Esophagus muscularis mucosa (tissue), 4 donors: ENCODE results near the gene PARP12. TPM values are rescaled to one million over a fixed set of nuclear protein-coding genes. Genes with fewer than 3 reads are reported as not detected.
A peak's percentile ranks its signal among the peaks of the same experiment; 100 is the strongest.

Experiments
- DNase-seq: peaks from one replicate; pipeline ENCODE4 v3.0.0-alpha.2; 2017; ENCODE audit errors: extremely low spot score
- H3K27ac ChIP-seq, 4 donors: fragments of 200-600 bp; sonication (generic); replicated peaks in 1 of 4; 1 replicate in 3 of 4; 2 replicates in 1 of 4; pipeline ENCODE4 v1.5.1; 2016 to 2019; ENCODE audit warnings: mild to moderate bottlenecking in 1 of 4
- H3K27me3 ChIP-seq, 4 donors: fragments of 200-600 bp; sonication (generic); one replicate each; pipeline versions ENCODE4 v1.5.1 to v1.6.0; 2016 to 2019
- H3K36me3 ChIP-seq, 4 donors: fragments of 200-600 bp; sonication (generic); one replicate each; pipeline ENCODE4 v1.5.1; 2016 to 2019
- H3K4me1 ChIP-seq, 4 donors: fragments of 200-600 bp; sonication (generic); one replicate each; pipeline ENCODE4 v1.5.1; 2016 to 2019
- H3K4me3 ChIP-seq, 4 donors: fragments of 200-600 bp; sonication (generic); 1 replicate in 2 of 4; 2 replicates in 2 of 4; pipeline ENCODE4 v1.5.1; 2016 to 2019; ENCODE audit warnings: mild to moderate bottlenecking in 4 of 4, moderate library complexity in 1 of 4
- H3K9me3 ChIP-seq, 4 donors: fragments of 200-600 bp; sonication (generic); 1 replicate in 3 of 4; 2 replicates in 1 of 4; pipeline ENCODE4 v1.5.1; 2016 to 2019
- EP300 ChIP-seq: sonication (generic); formaldehyde crosslinking; IDR thresholded peaks from one replicate; pipeline ENCODE4 v1.6.1; 2017; ENCODE audit warnings: antibody characterized with exemption
- POLR2A ChIP-seq: fragments of 450-650 bp; IDR thresholded peaks from one replicate; pipeline ENCODE4 v1.6.1; 2017; ENCODE audit warnings: antibody characterized with exemption, moderate library complexity, mild to moderate bottlenecking, low read depth
- POLR2AphosphoS5 ChIP-seq, 2 donors: sonication (generic); formaldehyde crosslinking; IDR thresholded peaks; one replicate each; pipeline ENCODE4 v1.6.1; 2017; ENCODE audit warnings: antibody characterized with exemption in 2 of 2
- WGBS: methylation state at CpG from one replicate; pipeline ENCODE4 v1.1.5; 2018; 5-methylcytosine and 5-hydroxymethylcytosine counted together
- intact Hi-C: fragments of 100-400 bp; cut with DNase I; formaldehyde crosslinking; loops from one replicate; pipeline ENCODE4 v1.15.1; 2023
- total RNA-seq, 4 donors: library from RNA; depleted of rRNA; stranded (reverse); fragments of >200 nt; gene quantifications; one replicate each; pipeline versions ENCODE4 v1.1.0 to v1.2.1, GENCODE V29; 2016
- TF ChIP-seq, protein P1 (sequence below), 3 experiments: fragments of 200-600 bp in 2 of 3; fragments of 450-650 bp in 1 of 3; sonication (generic) in 2 of 3; IDR thresholded peaks; one replicate each; pipeline ENCODE4 v1.5.1; 2017 to 2019; ENCODE audit warnings: antibody characterized with exemption in 3 of 3, mild to moderate bottlenecking in 2 of 3, moderate library complexity in 1 of 3

The PARP12 gene
- total RNA-seq, 4 donors from 2014 or later = 20.6 to 24.5 (median 23.4) TPM

GRCh38 chr7:140060788-140061606, 1.8 kb downstream of the PARP12 start:
- intact Hi-C loops = no loop called here
- TF ChIP-seq EP300 (no peak), POLR2AphosphoS5 (IDR thresholded peaks at IDR 0.05) (peak in 1 of 2 donors; percentile 12)
- TF ChIP-seq, protein P1, sequence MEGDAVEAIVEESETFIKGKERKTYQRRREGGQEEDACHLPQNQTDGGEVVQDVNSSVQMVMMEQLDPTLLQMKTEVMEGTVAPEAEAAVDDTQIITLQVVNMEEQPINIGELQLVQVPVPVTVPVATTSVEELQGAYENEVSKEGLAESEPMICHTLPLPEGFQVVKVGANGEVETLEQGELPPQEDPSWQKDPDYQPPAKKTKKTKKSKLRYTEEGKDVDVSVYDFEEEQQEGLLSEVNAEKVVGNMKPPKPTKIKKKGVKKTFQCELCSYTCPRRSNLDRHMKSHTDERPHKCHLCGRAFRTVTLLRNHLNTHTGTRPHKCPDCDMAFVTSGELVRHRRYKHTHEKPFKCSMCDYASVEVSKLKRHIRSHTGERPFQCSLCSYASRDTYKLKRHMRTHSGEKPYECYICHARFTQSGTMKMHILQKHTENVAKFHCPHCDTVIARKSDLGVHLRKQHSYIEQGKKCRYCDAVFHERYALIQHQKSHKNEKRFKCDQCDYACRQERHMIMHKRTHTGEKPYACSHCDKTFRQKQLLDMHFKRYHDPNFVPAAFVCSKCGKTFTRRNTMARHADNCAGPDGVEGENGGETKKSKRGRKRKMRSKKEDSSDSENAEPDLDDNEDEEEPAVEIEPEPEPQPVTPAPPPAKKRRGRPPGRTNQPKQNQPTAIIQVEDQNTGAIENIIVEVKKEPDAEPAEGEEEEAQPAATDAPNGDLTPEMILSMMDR (IDR thresholded peaks at IDR 0.05) = no peak
- no peak for DNase-seq
- Histone ChIP-seq H3K27ac (peak overlapping the region; percentile 85 to 91 (median 89)), H3K27me3 (no peaks in the 10 kb centered on the region), H3K36me3 (peaks cover 0 to 17% (median 6%) of the 10 kb centered on the region in 4 donors), H3K9me3 (peaks cover 0 to 4% (median under 1%) of the 10 kb centered on the region in 4 donors), H3K4me1 (peaks cover 24 to 47% (median 36%) of the 10 kb centered on the region in 4 donors), H3K4me3 (peak overlapping the region; percentile 79 to 85 (median 83))
- 69% methylated on average over 11 of the region's 11 CpGs for WGBS

DNA sequence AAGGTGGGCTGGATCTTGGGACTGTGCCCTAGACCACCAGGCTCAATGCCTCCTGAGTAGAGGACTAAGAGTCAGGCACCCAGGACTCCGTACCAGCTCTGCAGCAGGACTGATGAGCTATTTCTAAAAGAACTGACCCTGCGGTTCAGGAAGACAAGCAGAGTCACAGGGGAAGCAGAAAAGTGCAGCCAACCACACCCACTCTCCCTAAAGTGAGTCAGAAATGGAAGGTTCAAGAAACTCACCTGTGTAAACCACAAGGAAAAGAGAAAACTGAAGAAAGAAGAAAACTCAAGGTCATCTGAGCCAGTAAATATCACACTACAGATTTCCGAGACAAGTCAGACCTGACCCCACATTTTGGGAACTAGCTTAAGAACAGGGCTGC, 2.5 kb downstream of the PARP12 start:
- Histone ChIP-seq H3K27me3 (no peaks in the 10 kb centered on the region), H3K9me3 (no peaks in the 10 kb centered on the region), H3K36me3 (peaks cover 0 to 21% (median 6%) of the 10 kb centered on the region in 4 donors), H3K4me3 (no peak overlapping the region), H3K4me1 (peaks cover 24 to 47% (median 36%) of the 10 kb centered on the region in 4 donors), H3K27ac (peak overlapping the region in 1 of 4 donors; percentile 91)
- WGBS = 84% methylated on average over 3 of the region's 3 CpGs
- DNase-seq = no peak
- TF ChIP-seq EP300 (no peak), POLR2AphosphoS5 (IDR thresholded peaks at IDR 0.05) (no peak), POLR2A (no peak)
- TF ChIP-seq, protein P1 (IDR thresholded peaks at IDR 0.05) = no peak
- intact Hi-C loops = no loop called here

GRCh38 chr7:140059273-140060242, 3.2 kb downstream of the PARP12 start:
- DNase-seq = no peak
- H3K36me3 ChIP-seq = peaks cover 0 to 21% (median 6%) of the 10 kb centered on the region in 4 donors

GRCh38 chr7:140058517-140058916, 4.2 kb downstream of the PARP12 start:
- 67% methylated on average over 7 of the region's 7 CpGs for WGBS
- TF ChIP-seq POLR2A (no peak), POLR2AphosphoS5 (IDR thresholded peaks at IDR 0.05) (no peak), EP300 (no peak)
- TF ChIP-seq, protein P1 (IDR thresholded peaks at IDR 0.05) = no peak

More at GRCh38 chr7:140059273-140060242, 3.2 kb downstream of the PARP12 start:
- 71% methylated on average over 12 of the region's 12 CpGs for WGBS
- Histone ChIP-seq H3K27me3 (no peaks in the 10 kb centered on the region), H3K9me3 (no peaks in the 10 kb centered on the region), H3K27ac (peak overlapping the region in 1 of 4 donors; percentile 91), H3K4me1 (peaks cover 24 to 47% (median 36%) of the 10 kb centered on the region in 4 donors), H3K4me3 (no peak overlapping the region)
- intact Hi-C loops = no loop called here
- TF ChIP-seq POLR2A = no peak
- TF ChIP-seq, protein P1 (IDR thresholded peaks at IDR 0.05) = no peak
- TF ChIP-seq EP300 = no peak
- no peak for TF ChIP-seq POLR2AphosphoS5 (IDR thresholded peaks at IDR 0.05)

More at GRCh38 chr7:140058517-140058916, 4.2 kb downstream of the PARP12 start:
- DNase-seq = no peak
- Histone ChIP-seq H3K36me3 (peaks cover 0 to 21% (median 6%) of the 10 kb centered on the region in 4 donors), H3K27me3 (no peaks in the 10 kb centered on the region), H3K4me1 (peaks cover 24 to 45% (median 36%) of the 10 kb centered on the region in 4 donors), H3K9me3 (no peaks in the 10 kb centered on the region), H3K27ac (no peak overlapping the region), H3K4me3 (no peak overlapping the region)
- intact Hi-C loops = no loop called here
